ENCODE results near the gene HBS1L. TPM values are rescaled to one million over a fixed set of nuclear protein-coding genes. Genes with fewer than 3 reads are reported as not detected.

The HBS1L gene
- total RNA-seq, 4 donors from 2014 or later = 52.8 to 87.1 (median 70.7) TPM

GRCh38 chr6:134980846-134981245 lies 73.8 kb downstream of the HBS1L start:
- TF ChIP-seq, protein P1, sequence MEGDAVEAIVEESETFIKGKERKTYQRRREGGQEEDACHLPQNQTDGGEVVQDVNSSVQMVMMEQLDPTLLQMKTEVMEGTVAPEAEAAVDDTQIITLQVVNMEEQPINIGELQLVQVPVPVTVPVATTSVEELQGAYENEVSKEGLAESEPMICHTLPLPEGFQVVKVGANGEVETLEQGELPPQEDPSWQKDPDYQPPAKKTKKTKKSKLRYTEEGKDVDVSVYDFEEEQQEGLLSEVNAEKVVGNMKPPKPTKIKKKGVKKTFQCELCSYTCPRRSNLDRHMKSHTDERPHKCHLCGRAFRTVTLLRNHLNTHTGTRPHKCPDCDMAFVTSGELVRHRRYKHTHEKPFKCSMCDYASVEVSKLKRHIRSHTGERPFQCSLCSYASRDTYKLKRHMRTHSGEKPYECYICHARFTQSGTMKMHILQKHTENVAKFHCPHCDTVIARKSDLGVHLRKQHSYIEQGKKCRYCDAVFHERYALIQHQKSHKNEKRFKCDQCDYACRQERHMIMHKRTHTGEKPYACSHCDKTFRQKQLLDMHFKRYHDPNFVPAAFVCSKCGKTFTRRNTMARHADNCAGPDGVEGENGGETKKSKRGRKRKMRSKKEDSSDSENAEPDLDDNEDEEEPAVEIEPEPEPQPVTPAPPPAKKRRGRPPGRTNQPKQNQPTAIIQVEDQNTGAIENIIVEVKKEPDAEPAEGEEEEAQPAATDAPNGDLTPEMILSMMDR (IDR thresholded peaks at IDR 0.05) = no peak
- no peak for TF ChIP-seq POLR2A (IDR thresholded peaks at IDR 0.05)
- WGBS, 2 donors = 81 to 90% methylated on average over 1 of the region's 1 CpG
- Histone ChIP-seq H3K36me3 (peaks cover 8 to 13% of the 10 kb centered on the region in 2 donors), H3K9me3 (no peaks in the 10 kb centered on the region), H3K27me3 (no peaks in the 10 kb centered on the region), H3K27ac (no peak overlapping the region), H3K4me1 (no peaks in the 10 kb centered on the region), H3K4me3 (replicated peaks in 1 of 3) (no peak overlapping the region)
- no peak for DNase-seq
- intact Hi-C loops (cut with DNase I) = no loop called here

GRCh38 chr6:134979142-134979541 lies 75.5 kb downstream of the HBS1L start:
- H3K27ac ChIP-seq = no peak overlapping the region
- 95 to 96% methylated on average over 6 of the region's 6 CpGs for WGBS, 2 donors
- TF ChIP-seq, protein P1 (IDR thresholded peaks at IDR 0.05) = no peak
- no peak for TF ChIP-seq POLR2A (IDR thresholded peaks at IDR 0.05)
- DNase-seq = no peak
- intact Hi-C loops (cut with DNase I) = no loop called here
- no peak overlapping the region for H3K4me3 ChIP-seq (replicated peaks in 1 of 3)
- no peaks in the 10 kb centered on the region for H3K9me3 ChIP-seq
- peaks cover 3 to 5% of the 10 kb centered on the region in 2 donors for H3K36me3 ChIP-seq
- H3K4me1 ChIP-seq = no peaks in the 10 kb centered on the region
- H3K27me3 ChIP-seq = no peaks in the 10 kb centered on the region

DNA sequence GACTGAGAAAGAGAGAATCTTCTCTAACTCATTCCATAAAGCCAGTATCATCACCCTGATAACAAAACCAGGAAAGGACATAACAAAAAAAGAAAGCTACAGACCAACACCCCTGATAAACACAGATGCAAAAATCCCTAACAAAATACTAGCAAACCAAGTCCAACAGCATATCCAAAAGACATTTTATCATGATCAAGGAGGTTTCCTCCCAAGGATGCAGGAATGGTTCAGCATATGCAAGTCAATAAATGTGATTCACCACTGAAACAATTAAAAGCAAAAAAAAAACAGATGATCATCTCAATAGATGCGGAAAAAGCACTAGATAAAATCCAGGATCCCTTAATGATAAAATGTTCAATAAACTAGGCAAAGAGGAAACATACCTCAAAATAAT lies 80.3 kb downstream of the HBS1L start:
- TF ChIP-seq, protein P1 (IDR thresholded peaks at IDR 0.05) = no peak
- TF ChIP-seq POLR2A (IDR thresholded peaks at IDR 0.05) = no peak
- Histone ChIP-seq H3K36me3 (peaks cover 3 to 5% of the 10 kb centered on the region in 2 donors), H3K4me3 (replicated peaks in 1 of 3) (no peak overlapping the region), H3K27ac (no peak overlapping the region), H3K27me3 (no peaks in the 10 kb centered on the region), H3K4me1 (no peaks in the 10 kb centered on the region), H3K9me3 (no peaks in the 10 kb centered on the region)
- no peak for DNase-seq
- 96 to 97% methylated on average over 1 of the region's 1 CpG for WGBS, 2 donors
- intact Hi-C loops (cut with DNase I) = no loop called here

- Histone ChIP-seq H3K9me3 (no peaks in the 10 kb centered on the region), H3K27me3 (no peaks in the 10 kb centered on the region), H3K27ac (no peak overlapping the region), H3K36me3 (peaks cover 5 to 14% of the 10 kb centered on the region in 2 donors), H3K4me1 (no peaks in the 10 kb centered on the region), H3K4me3 (replicated peaks in 1 of 3) (no peak overlapping the region)
- no peak for TF ChIP-seq POLR2A (IDR thresholded peaks at IDR 0.05)
- TF ChIP-seq, protein P1 (IDR thresholded peaks at IDR 0.05) = no peak
- no peak for DNase-seq
- intact Hi-C loops (cut with DNase I) = no loop called here
- WGBS, 2 donors = 92 to 100% methylated on average over 1 of the region's 1 CpG
These were observed 86.9 kb downstream of the HBS1L start for GRCh38 chr6:134967711-134968110.

DNA sequence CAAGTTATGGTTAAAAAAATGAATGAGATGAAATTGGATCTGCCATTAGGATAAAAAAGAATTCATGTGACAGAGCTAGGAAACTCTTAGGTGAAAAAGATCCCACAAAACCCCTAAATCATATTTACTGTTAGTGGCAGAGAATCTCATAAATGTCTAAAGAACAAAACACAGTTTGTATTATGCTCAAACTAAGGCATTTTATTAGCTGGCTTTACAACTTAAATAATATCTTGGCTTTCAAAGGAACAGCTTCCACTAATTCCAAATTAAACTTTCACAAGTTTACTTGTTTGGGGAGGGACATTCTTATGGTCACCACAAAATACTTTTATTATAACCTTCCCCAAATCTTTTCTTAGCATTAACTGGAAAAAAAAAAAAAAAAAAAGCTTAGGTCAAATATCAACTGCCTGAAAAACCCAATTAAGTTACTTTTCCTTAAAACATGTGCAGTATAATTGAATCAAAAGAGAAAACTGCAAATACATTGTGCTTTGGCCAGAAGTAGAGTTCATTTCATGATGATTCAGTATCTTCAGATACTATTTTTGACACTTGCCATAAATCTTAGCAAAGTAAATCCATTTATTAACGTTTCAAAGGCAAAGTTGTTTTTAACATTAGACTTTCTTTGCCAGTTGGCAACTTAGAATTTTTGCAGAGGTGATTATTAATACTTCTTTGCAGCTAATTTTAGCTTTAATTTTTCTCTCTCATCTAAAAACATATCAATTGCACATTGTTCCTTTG lies 90.0 kb downstream of the HBS1L start:
- H3K27me3 ChIP-seq = no peaks in the 10 kb centered on the region
- intact Hi-C loops (cut with DNase I) = no loop called here

More for the DNA sequence above, 90.0 kb downstream of the HBS1L start:
- 68 to 81% methylated on average over 1 of the region's 1 CpG for WGBS, 2 donors
- Histone ChIP-seq H3K4me1 (no peaks in the 10 kb centered on the region), H3K36me3 (peaks cover 5 to 14% of the 10 kb centered on the region in 2 donors), H3K9me3 (no peaks in the 10 kb centered on the region), H3K27ac (no peak overlapping the region), H3K4me3 (replicated peaks in 1 of 3) (no peak overlapping the region)
- DNase-seq = no peak
- TF ChIP-seq, protein P1 (IDR thresholded peaks at IDR 0.05) = no peak
- TF ChIP-seq POLR2A (IDR thresholded peaks at IDR 0.05) = no peak

All from thyroid gland (tissue), 4 donors.